ENCODE results near the gene AVPR1A. TPM values are rescaled to one million over a fixed set of nuclear protein-coding genes. Genes with fewer than 3 reads are reported as not detected.
"Not testable (repeated sequence)": the region's sequence is repeated elsewhere in the genome, so short reads cannot be mapped to it uniquely, and the experiment has no call there.

Gene AVPR1A
- total RNA-seq (0.15 TPM), polyA plus RNA-seq (not detected)

- Mint-ChIP-seq H3K36me3 (no peaks in the 10 kb centered on the region), H3K4me1 (peaks cover 0 to 14% (median 8%) of the 10 kb centered on the region in 4 donors), H3K4me3 (peak within 1 kb of the TSS in 1 of 4 donors; percentile 56), H3K9me3 (peaks cover 0 to 5% (median 0%) of the 10 kb centered on the region in 7 donors), H3K27me3 (peaks cover 51% of the 10 kb centered on the region), H3K27ac (no peak within 1 kb of the TSS)
- no peaks in the 10 kb centered on the region for H3K9me3 ChIP-seq (ENCODE audit: control insufficient read depth in 2 of 2, low read length in 2 of 2)
- H3K36me3 ChIP-seq (ENCODE audit: control insufficient read depth, insufficient read depth, low read length), result no peaks in the 10 kb centered on the region
- DNase-seq (peak in 1 of 3 donors; percentile 1), ATAC-seq (ENCODE audit: low read depth in 2 of 2) (no peak)
- no peak within 1 kb of the TSS for H3K4me3 ChIP-seq (ENCODE audit: low read depth, low read length)
- no peak within 1 kb of the TSS for H3K27ac ChIP-seq (ENCODE audit: insufficient read depth, low read length, poor library complexity, severe bottlenecking)
- no peaks in the 10 kb centered on the region for H3K4me1 ChIP-seq (ENCODE audit: control insufficient read depth, insufficient read depth, low read length, poor library complexity, severe bottlenecking)
- H3K27me3 ChIP-seq (ENCODE audit: control insufficient read depth, insufficient read depth, low read length), result peaks cover 29% of the 10 kb centered on the region
Measured at GRCh38 chr12:63150713-63151622, at the start of gene AVPR1A. Gene AVPR1A (minus strand): TSS chr12:63151201. CDS start chr12:63150836, 365 bp downstream.

GRCh38 chr12:63196168-63196567 is 45.2 kb upstream of the AVPR1A start:
- no peak overlapping the region for H3K27ac Mint-ChIP-seq
- no peak overlapping the region for H3K4me3 ChIP-seq (ENCODE audit: low read depth, low read length)
- peaks cover 2 to 19% (median 7%) of the 10 kb centered on the region in 7 donors for H3K9me3 Mint-ChIP-seq
- H3K27me3 ChIP-seq (ENCODE audit: control insufficient read depth, insufficient read depth, low read length), result no peaks in the 10 kb centered on the region
- H3K27me3 Mint-ChIP-seq, result no peaks in the 10 kb centered on the region
- H3K36me3 Mint-ChIP-seq, result no peaks in the 10 kb centered on the region
- no peak overlapping the region for H3K27ac ChIP-seq (ENCODE audit: insufficient read depth, low read length, poor library complexity, severe bottlenecking)
- H3K4me1 ChIP-seq (ENCODE audit: control insufficient read depth, insufficient read depth, low read length, poor library complexity, severe bottlenecking), result no peaks in the 10 kb centered on the region
- DNase-seq, result no peak
- no peak overlapping the region for H3K4me3 Mint-ChIP-seq
- H3K4me1 Mint-ChIP-seq, result no peaks in the 10 kb centered on the region
- no peaks in the 10 kb centered on the region for H3K9me3 ChIP-seq (ENCODE audit: control insufficient read depth in 2 of 2, low read length in 2 of 2)
- ATAC-seq (ENCODE audit: low read depth in 2 of 2), result no peak
- no peaks in the 10 kb centered on the region for H3K36me3 ChIP-seq (ENCODE audit: control insufficient read depth, insufficient read depth, low read length)

DNA sequence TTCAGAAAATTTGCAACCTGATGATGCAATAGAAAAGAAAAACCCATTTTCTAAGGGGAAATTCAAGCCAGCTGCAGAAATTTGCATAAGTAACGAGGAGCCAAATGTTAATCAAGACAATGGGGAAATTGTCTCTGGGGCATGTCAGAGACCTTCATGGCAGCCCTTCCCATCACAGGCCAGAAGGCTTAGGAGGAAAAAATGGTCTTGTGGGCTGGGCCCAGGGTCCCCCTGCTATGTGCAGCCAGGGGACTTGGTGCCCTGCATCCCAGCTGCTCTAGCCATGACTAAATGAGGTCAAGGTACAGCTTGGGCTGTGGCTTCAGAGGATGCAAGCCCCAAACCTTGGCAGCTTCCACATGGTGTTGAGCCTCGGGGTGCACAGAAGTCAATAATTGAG is 28.2 kb upstream of the AVPR1A start:
- DNase-seq (no peak), ATAC-seq (ENCODE audit: low read depth in 2 of 2) (no peak)
- Histone ChIP-seq H3K4me1 (ENCODE audit: control insufficient read depth, insufficient read depth, low read length, poor library complexity, severe bottlenecking) (no peaks in the 10 kb centered on the region), H3K9me3 (ENCODE audit: control insufficient read depth in 2 of 2, low read length in 2 of 2) (peaks cover 2 to 22% of the 10 kb centered on the region in 2 experiments), H3K27me3 (ENCODE audit: control insufficient read depth, insufficient read depth, low read length) (no peaks in the 10 kb centered on the region), H3K36me3 (ENCODE audit: control insufficient read depth, insufficient read depth, low read length) (no peaks in the 10 kb centered on the region), H3K4me3 (ENCODE audit: low read depth, low read length) (no peak overlapping the region), H3K27ac (ENCODE audit: insufficient read depth, low read length, poor library complexity, severe bottlenecking) (no peak overlapping the region)
- H3K4me1 Mint-ChIP-seq, result no peaks in the 10 kb centered on the region
- H3K27me3 Mint-ChIP-seq, result no peaks in the 10 kb centered on the region
- no peaks in the 10 kb centered on the region for H3K36me3 Mint-ChIP-seq
- H3K27ac Mint-ChIP-seq, result no peak overlapping the region
- peaks cover 6 to 37% (median 14%) of the 10 kb centered on the region in 7 donors for H3K9me3 Mint-ChIP-seq
- no peak overlapping the region for H3K4me3 Mint-ChIP-seq

GRCh38 chr12:63170321-63170720 is 19.3 kb upstream of the AVPR1A start:
- Mint-ChIP-seq H3K9me3 (peaks cover 0 to 10% (median 4%) of the 10 kb centered on the region in 7 donors), H3K36me3 (no peaks in the 10 kb centered on the region), H3K4me1 (no peaks in the 10 kb centered on the region), H3K27me3 (no peaks in the 10 kb centered on the region), H3K27ac (no peak overlapping the region), H3K4me3 (no peak overlapping the region)
- Histone ChIP-seq H3K4me1 (ENCODE audit: control insufficient read depth, insufficient read depth, low read length, poor library complexity, severe bottlenecking) (no peaks in the 10 kb centered on the region), H3K27ac (ENCODE audit: insufficient read depth, low read length, poor library complexity, severe bottlenecking) (no peak overlapping the region), H3K36me3 (ENCODE audit: control insufficient read depth, insufficient read depth, low read length) (no peaks in the 10 kb centered on the region), H3K9me3 (ENCODE audit: control insufficient read depth in 2 of 2, low read length in 2 of 2) (no peaks in the 10 kb centered on the region), H3K27me3 (ENCODE audit: control insufficient read depth, insufficient read depth, low read length) (no peaks in the 10 kb centered on the region), H3K4me3 (ENCODE audit: low read depth, low read length) (no peak overlapping the region)
- DNase-seq (no peak), ATAC-seq (ENCODE audit: low read depth in 2 of 2) (no peak)

DNA sequence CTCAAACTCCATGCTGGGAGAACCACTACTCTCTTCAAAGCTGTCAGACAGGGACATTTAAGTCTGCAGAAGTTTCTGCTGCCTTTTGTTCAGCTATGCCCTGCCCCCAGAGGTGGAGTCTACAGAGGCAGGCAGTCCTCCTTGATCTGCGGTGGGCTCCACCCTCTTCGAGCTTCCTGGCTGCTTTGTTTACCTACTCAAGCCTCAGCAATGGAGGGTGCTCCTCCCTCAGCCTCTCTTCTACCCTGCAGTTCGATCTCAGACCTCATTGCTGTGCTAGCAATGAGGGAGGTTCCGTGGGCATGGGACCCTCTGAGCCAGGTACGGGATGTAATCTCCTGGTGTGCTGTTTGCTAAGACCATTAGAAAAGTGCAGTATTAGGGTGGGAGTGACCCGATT is 16.7 kb upstream of the AVPR1A start:
- peak in 1 of 3 donors; percentile 2 for DNase-seq
- ATAC-seq (ENCODE audit: low read depth in 2 of 2); H3K9me3 ChIP-seq (ENCODE audit: control insufficient read depth in 2 of 2, low read length in 2 of 2); H3K27me3 Mint-ChIP-seq; H3K27ac ChIP-seq (ENCODE audit: insufficient read depth, low read length, poor library complexity, severe bottlenecking); H3K36me3 Mint-ChIP-seq; H3K9me3 Mint-ChIP-seq; H3K4me3 Mint-ChIP-seq; H3K4me3 ChIP-seq (ENCODE audit: low read depth, low read length); H3K4me1 Mint-ChIP-seq; H3K36me3 ChIP-seq (ENCODE audit: control insufficient read depth, insufficient read depth, low read length); H3K27me3 ChIP-seq (ENCODE audit: control insufficient read depth, insufficient read depth, low read length); H3K27ac Mint-ChIP-seq; H3K4me1 ChIP-seq (ENCODE audit: control insufficient read depth, insufficient read depth, low read length, poor library complexity, severe bottlenecking): not testable (repeated sequence)

DNA sequence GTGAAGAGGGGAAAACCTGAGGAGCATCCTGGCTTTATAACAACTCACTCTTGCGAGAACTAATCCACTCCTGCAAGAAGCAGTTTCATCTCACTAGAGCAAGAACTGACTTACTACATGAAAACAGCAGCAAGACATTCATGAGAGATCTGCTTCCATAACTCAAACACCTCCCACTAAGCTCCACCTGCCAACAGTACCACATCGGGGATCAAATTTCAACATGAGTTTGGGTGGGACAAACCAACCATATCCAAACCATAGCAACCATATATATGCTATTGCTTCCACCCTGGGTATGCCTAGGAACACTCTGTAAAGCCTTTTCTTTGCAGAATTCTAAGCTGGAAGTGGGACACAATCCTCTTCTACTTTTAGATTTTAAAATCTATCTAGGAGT is 13.9 kb upstream of the AVPR1A start:
- Histone ChIP-seq H3K27me3 (ENCODE audit: control insufficient read depth, insufficient read depth, low read length) (no peaks in the 10 kb centered on the region), H3K9me3 (ENCODE audit: control insufficient read depth in 2 of 2, low read length in 2 of 2) (no peaks in the 10 kb centered on the region), H3K27ac (ENCODE audit: insufficient read depth, low read length, poor library complexity, severe bottlenecking) (no peak overlapping the region), H3K4me3 (ENCODE audit: low read depth, low read length) (no peak overlapping the region), H3K4me1 (ENCODE audit: control insufficient read depth, insufficient read depth, low read length, poor library complexity, severe bottlenecking) (no peaks in the 10 kb centered on the region), H3K36me3 (ENCODE audit: control insufficient read depth, insufficient read depth, low read length) (no peaks in the 10 kb centered on the region)
- no peak overlapping the region for H3K27ac Mint-ChIP-seq
- H3K4me1 Mint-ChIP-seq, result no peaks in the 10 kb centered on the region
- peaks cover 0 to 2% (median 0%) of the 10 kb centered on the region in 7 donors for H3K9me3 Mint-ChIP-seq
- no peaks in the 10 kb centered on the region for H3K36me3 Mint-ChIP-seq
- ATAC-seq (ENCODE audit: low read depth in 2 of 2), result no peak
- H3K27me3 Mint-ChIP-seq, result peaks cover 1% of the 10 kb centered on the region
- no peak for DNase-seq
- H3K4me3 Mint-ChIP-seq, result no peak overlapping the region

GRCh38 chr12:63163541-63163940 is 12.5 kb upstream of the AVPR1A start:
- DNase-seq (no peak), ATAC-seq (ENCODE audit: low read depth in 2 of 2) (no peak)
- Mint-ChIP-seq H3K36me3 (no peaks in the 10 kb centered on the region), H3K4me3 (no peak overlapping the region), H3K4me1 (no peaks in the 10 kb centered on the region), H3K27ac (no peak overlapping the region), H3K9me3 (no peaks in the 10 kb centered on the region), H3K27me3 (peaks cover 4% of the 10 kb centered on the region)
- Histone ChIP-seq H3K4me1 (ENCODE audit: control insufficient read depth, insufficient read depth, low read length, poor library complexity, severe bottlenecking) (no peaks in the 10 kb centered on the region), H3K4me3 (ENCODE audit: low read depth, low read length) (no peak overlapping the region), H3K27ac (ENCODE audit: insufficient read depth, low read length, poor library complexity, severe bottlenecking) (no peak overlapping the region), H3K9me3 (ENCODE audit: control insufficient read depth in 2 of 2, low read length in 2 of 2) (no peaks in the 10 kb centered on the region), H3K36me3 (ENCODE audit: control insufficient read depth, insufficient read depth, low read length) (no peaks in the 10 kb centered on the region), H3K27me3 (ENCODE audit: control insufficient read depth, insufficient read depth, low read length) (no peaks in the 10 kb centered on the region)

GRCh38 chr12:63155375-63155774 is 4.4 kb upstream of the AVPR1A start:
- peaks cover 0 to 8% (median 7%) of the 10 kb centered on the region in 4 donors for H3K4me1 Mint-ChIP-seq
- Histone ChIP-seq H3K27me3 (ENCODE audit: control insufficient read depth, insufficient read depth, low read length) (peaks cover 23% of the 10 kb centered on the region), H3K4me3 (ENCODE audit: low read depth, low read length) (no peak overlapping the region), H3K36me3 (ENCODE audit: control insufficient read depth, insufficient read depth, low read length) (no peaks in the 10 kb centered on the region), H3K4me1 (ENCODE audit: control insufficient read depth, insufficient read depth, low read length, poor library complexity, severe bottlenecking) (no peaks in the 10 kb centered on the region), H3K27ac (ENCODE audit: insufficient read depth, low read length, poor library complexity, severe bottlenecking) (no peak overlapping the region), H3K9me3 (ENCODE audit: control insufficient read depth in 2 of 2, low read length in 2 of 2) (no peaks in the 10 kb centered on the region)
- no peaks in the 10 kb centered on the region for H3K36me3 Mint-ChIP-seq
- H3K9me3 Mint-ChIP-seq, result peaks cover 0 to 3% (median 0%) of the 10 kb centered on the region in 7 donors
- H3K27me3 Mint-ChIP-seq, result peaks cover 29% of the 10 kb centered on the region
- ATAC-seq (ENCODE audit: low read depth in 2 of 2), result no peak
- DNase-seq, result no peak
- no peak overlapping the region for H3K4me3 Mint-ChIP-seq
- H3K27ac Mint-ChIP-seq, result no peak overlapping the region

Data from CD4-positive, CD25-positive, alpha-beta regulatory T cell (primary cell).